Measurements from ENCODE around the gene GAREM1. TPM values are rescaled to one million over a fixed set of nuclear protein-coding genes. Genes with fewer than 3 reads are reported as not detected.

GAREM1 gene
- total and polyA plus RNA-seq, 2 donors (not counting 3 experiments of a cell fraction or from before 2014, with no cell fraction given): 0.69 to 1.0 TPM

GRCh38 chr18:32362484-32362883 lies 108.2 kb downstream of the GAREM1 start:
- no peaks in the 10 kb centered on the region for H3K9me1 ChIP-seq (replicated peaks; ENCODE audit: control insufficient read depth, extremely low read depth, insufficient read depth, low read length)
- DNase-seq (ENCODE audit: low read depth, low spot score) (no peak), FAIRE-seq (no peak)
- intact Hi-C loops (cut with micrococcal nuclease): no loop called here
- H3K4me3 ChIP-seq (replicated peaks in 1 of 3; ENCODE audit: insufficient read depth in 1 of 3, low read depth in 1 of 3, low read length in 3 of 3): no peak overlapping the region
- no peak overlapping the region for H3K4me2 ChIP-seq (ENCODE audit: insufficient read depth, low read length)
- no peaks in the 10 kb centered on the region for H4K20me1 ChIP-seq (replicated peaks; ENCODE audit: control insufficient read depth, extremely low read depth, insufficient read depth, low read length)
- no TSS peak for BruUV-seq (replicated peaks)
- no peak overlapping the region for H3K9ac ChIP-seq (replicated peaks; ENCODE audit: extremely low read depth, insufficient read depth, low read length)
- H3K9me3 ChIP-seq (replicated peaks; ENCODE audit: control insufficient read depth, insufficient read depth, low read length): no peaks in the 10 kb centered on the region
- no peaks in the 10 kb centered on the region for H3K36me3 ChIP-seq (ENCODE audit: control insufficient read depth in 2 of 2, extremely low read depth in 1 of 2, insufficient read depth in 2 of 2, low read length in 2 of 2)
- no peak overlapping the region for H2AFZ ChIP-seq (ENCODE audit: low read depth, low read length)
- dilution Hi-C loops (cut with MboI; ENCODE audit: extremely low pct_ligation_motif_present, low sequenced_read_pairs): no loop called here
- no peaks in the 10 kb centered on the region for H3K27me3 ChIP-seq (ENCODE audit: control insufficient read depth in 2 of 2, insufficient read depth in 2 of 2, low read length in 2 of 2)
- no peaks in the 10 kb centered on the region for H3K79me2 ChIP-seq (ENCODE audit: control insufficient read depth, insufficient read depth, low read length)
- no peak overlapping the region for H3K27ac ChIP-seq (ENCODE audit: insufficient read depth, low read depth, low read length)
- TF ChIP-seq MYC (IDR thresholded peaks at IDR 0.05; ENCODE audit: low read depth, low read length): no peak
- no peak for TF ChIP-seq CTCF (IDR thresholded peaks at IDR 0.05; ENCODE audit: extremely low read depth in 1 of 2, insufficient read depth in 1 of 2, low read depth in 1 of 2, low read length in 2 of 2)
- no peak for TF ChIP-seq GATA2 (IDR thresholded peaks at IDR 0.05; ENCODE audit: insufficient read depth, insufficient read length, low read depth, low read length)
- no peaks in the 10 kb centered on the region for H3K4me1 ChIP-seq (ENCODE audit: control insufficient read depth, extremely low read depth, insufficient read depth, low read length)
- ChIA-PET POLR2A (no interaction called here), CTCF (no interaction called here)

GRCh38 chr18:32360682-32361345 lies 109.9 kb downstream of the GAREM1 start:
- no TSS peak for BruUV-seq (replicated peaks)
- ChIA-PET POLR2A (no interaction called here), CTCF (no interaction called here)
- H4K20me1 ChIP-seq (replicated peaks; ENCODE audit: control insufficient read depth, extremely low read depth, insufficient read depth, low read length): no peaks in the 10 kb centered on the region
- DNase-seq (ENCODE audit: low read depth, low spot score) (no peak), FAIRE-seq (no peak)
- H3K27me3 ChIP-seq (ENCODE audit: control insufficient read depth in 2 of 2, insufficient read depth in 2 of 2, low read length in 2 of 2): no peaks in the 10 kb centered on the region
- H3K4me1 ChIP-seq (ENCODE audit: control insufficient read depth, extremely low read depth, insufficient read depth, low read length): no peaks in the 10 kb centered on the region
- no peaks in the 10 kb centered on the region for H3K9me3 ChIP-seq (replicated peaks; ENCODE audit: control insufficient read depth, insufficient read depth, low read length)
- H3K79me2 ChIP-seq (ENCODE audit: control insufficient read depth, insufficient read depth, low read length): no peaks in the 10 kb centered on the region
- no peak overlapping the region for H3K4me2 ChIP-seq (ENCODE audit: insufficient read depth, low read length)
- intact Hi-C loops (cut with micrococcal nuclease) (no loop called here), dilution Hi-C loops (cut with MboI; ENCODE audit: extremely low pct_ligation_motif_present, low sequenced_read_pairs) (no loop called here)
- H3K4me3 ChIP-seq (replicated peaks in 1 of 3; ENCODE audit: insufficient read depth in 1 of 3, low read depth in 1 of 3, low read length in 3 of 3): no peak overlapping the region
- no peak overlapping the region for H3K27ac ChIP-seq (ENCODE audit: insufficient read depth, low read depth, low read length)
- H2AFZ ChIP-seq (ENCODE audit: low read depth, low read length): no peak overlapping the region
- no peaks in the 10 kb centered on the region for H3K9me1 ChIP-seq (replicated peaks; ENCODE audit: control insufficient read depth, extremely low read depth, insufficient read depth, low read length)
- TF ChIP-seq EZH2 (IDR thresholded peaks at IDR 0.05; ENCODE audit: borderline replicate concordance, low read depth, low read length, severe bottlenecking) (no peak), MAX (IDR thresholded peaks at IDR 0.05; ENCODE audit: insufficient read depth, insufficient read length) (no peak), MYC (IDR thresholded peaks at IDR 0.05; ENCODE audit: low read depth, low read length) (no peak), FOS (IDR thresholded peaks at IDR 0.05; ENCODE audit: borderline replicate concordance, insufficient read depth, low read length) (no peak)
- H3K36me3 ChIP-seq (ENCODE audit: control insufficient read depth in 2 of 2, extremely low read depth in 1 of 2, insufficient read depth in 2 of 2, low read length in 2 of 2): no peaks in the 10 kb centered on the region
- no peak overlapping the region for H3K9ac ChIP-seq (replicated peaks; ENCODE audit: extremely low read depth, insufficient read depth, low read length)

Measured in endothelial cell of umbilical vein (primary cell).